Glutamatergic neuron (in vitro differentiated cells): ENCODE data around the gene PDCD2L. TPM values are rescaled to one million over a fixed set of nuclear protein-coding genes. Genes with fewer than 3 reads are reported as not detected.

Source experiments
- DNase-seq: peaks from one replicate; pipeline ENCODE4 v3.0.0; 2022
- H3K27ac Mint-ChIP-seq: one replicate; pipeline ENCODE4 v1.8.0; 2020; ENCODE audit warnings: mild to moderate bottlenecking, mixed read lengths, inconsistent platforms; ENCODE audit not compliant: unreplicated experiment
- H3K27me3 Mint-ChIP-seq: one replicate; pipeline ENCODE4 v1.8.0; 2020; ENCODE audit warnings: mild to moderate bottlenecking, moderate library complexity, mixed read lengths, inconsistent platforms; ENCODE audit not compliant: unreplicated experiment
- H3K36me3 Mint-ChIP-seq: one replicate; pipeline ENCODE4 v1.8.0; 2020; ENCODE audit warnings: mild to moderate bottlenecking, mixed read lengths, inconsistent platforms; ENCODE audit not compliant: unreplicated experiment
- H3K4me1 Mint-ChIP-seq: one replicate; pipeline ENCODE4 v1.8.0; 2020; ENCODE audit warnings: mild to moderate bottlenecking, low read depth, mixed read lengths, inconsistent platforms; ENCODE audit not compliant: unreplicated experiment
- H3K4me3 Mint-ChIP-seq: one replicate; pipeline ENCODE4 v1.8.0; 2020; ENCODE audit warnings: mild to moderate bottlenecking, mixed read lengths, inconsistent platforms; ENCODE audit not compliant: unreplicated experiment
- H3K9me3 Mint-ChIP-seq: one replicate; pipeline ENCODE4 v1.8.0; 2020; ENCODE audit warnings: mild to moderate bottlenecking, moderate library complexity, mixed read lengths, inconsistent platforms; ENCODE audit not compliant: unreplicated experiment
- CTCF ChIP-seq: fragments of 200-600 bp; sonication (generic); IDR thresholded peaks from one replicate; pipeline ENCODE4 v1.5.0; 2021; ENCODE audit not compliant: partially characterized antibody, unreplicated experiment
- total RNA-seq: library from RNA; stranded (reverse); fragmentation: NEBNext Ultra II Directional; extraction: Animal tissue kit (Norgen Biotek cat#: 25700); gene quantifications from one replicate; pipeline ENCODE4 v1.2.1, GENCODE V29; 2021; ENCODE audit not compliant: unreplicated experiment

Gene PDCD2L
- total RNA-seq, 1 donor from 2014 or later, result 15.0 TPM

GRCh38 chr19:34409189-34410164 is 5.3 kb downstream of the PDCD2L start:
- Mint-ChIP-seq H3K4me1 (no peaks in the 10 kb centered on the region), H3K36me3 (peaks cover 4% of the 10 kb centered on the region), H3K27ac (no peak overlapping the region), H3K4me3 (no peak overlapping the region), H3K27me3 (no peaks in the 10 kb centered on the region), H3K9me3 (no peaks in the 10 kb centered on the region)
- TF ChIP-seq CTCF, result no peak
- no peak for DNase-seq

GRCh38 chr19:34411216-34411615 is 7.0 kb downstream of the PDCD2L start:
- Mint-ChIP-seq H3K27me3 (no peaks in the 10 kb centered on the region), H3K4me3 (no peak overlapping the region), H3K4me1 (no peaks in the 10 kb centered on the region), H3K27ac (no peak overlapping the region), H3K9me3 (no peaks in the 10 kb centered on the region), H3K36me3 (peaks cover 4% of the 10 kb centered on the region)
- TF ChIP-seq CTCF, result no peak
- no peak for DNase-seq

GRCh38 chr19:34416021-34416545 is 11.9 kb downstream of the PDCD2L start:
- Mint-ChIP-seq H3K27me3 (no peaks in the 10 kb centered on the region), H3K27ac (no peak overlapping the region), H3K4me3 (no peak overlapping the region), H3K9me3 (no peaks in the 10 kb centered on the region), H3K36me3 (peaks cover 6% of the 10 kb centered on the region), H3K4me1 (no peaks in the 10 kb centered on the region)
- no peak for DNase-seq
- no peak for TF ChIP-seq CTCF

GRCh38 chr19:34418300-34418699 is 14.1 kb downstream of the PDCD2L start:
- Mint-ChIP-seq H3K9me3 (no peaks in the 10 kb centered on the region), H3K27me3 (no peaks in the 10 kb centered on the region), H3K27ac (no peak overlapping the region), H3K4me1 (no peaks in the 10 kb centered on the region), H3K36me3 (peaks cover 6% of the 10 kb centered on the region), H3K4me3 (no peak overlapping the region)
- no peak for DNase-seq
- TF ChIP-seq CTCF, result no peak
